GM21737 (cell line): Measurements from ENCODE around the gene TIMM8B.
"Not testable (repeated sequence)": the region's sequence is repeated elsewhere in the genome, so short reads cannot be mapped to it uniquely, and the experiment has no call there.

Source experiments
- ATAC-seq: cut with Tn5 transposase; IDR thresholded peaks from one replicate; pipeline ENCODE4 v1.9.1; 2021; ENCODE audit warnings: mild to moderate bottlenecking, moderate library complexity; ENCODE audit not compliant: unreplicated experiment

The TIMM8B gene

GRCh38 chr11:112082729-112083128 is 3.8 kb downstream of the TIMM8B start:
- no peak for ATAC-seq

GRCh38 chr11:112073941-112074811 is 12.4 kb downstream of the TIMM8B start, which contains the start of the genes NKAPD1 and PIH1D2:
TSS of gene NKAPD1 (plus strand) at chr11:112074299. CDS start at chr11:112075575, 1,276 bp downstream.
TSS of gene PIH1D2 (minus strand) at chr11:112074017. CDS start at chr11:112073174, 843 bp downstream.
- ATAC-seq: peak; percentile 74

- ATAC-seq: no peak
Measured at GRCh38 chr11:112062923-112063322, 23.6 kb downstream of the TIMM8B start.

- ATAC-seq: no peak
Measured at GRCh38 chr11:112058103-112058502, 28.5 kb downstream of the TIMM8B start.

GRCh38 chr11:112057170-112057569 is 29.4 kb downstream of the TIMM8B start:
- ATAC-seq: no peak

- ATAC-seq: no peak
Measured at GRCh38 chr11:112051768-112052167, 34.8 kb downstream of the TIMM8B start.

GRCh38 chr11:112050721-112051120 is 35.8 kb downstream of the TIMM8B start:
- no peak for ATAC-seq

- no peak for ATAC-seq
Measured at GRCh38 chr11:112049777-112050176, 36.8 kb downstream of the TIMM8B start.

- not testable (repeated sequence) for ATAC-seq
Measured at GRCh38 chr11:112048256-112048655, 38.3 kb downstream of the TIMM8B start.

GRCh38 chr11:112046647-112047046 is 39.9 kb downstream of the TIMM8B start:
- not testable (repeated sequence) for ATAC-seq

- no peak for ATAC-seq
Measured at GRCh38 chr11:112044961-112045360, 41.6 kb downstream of the TIMM8B start.

- ATAC-seq: no peak
Measured at GRCh38 chr11:112042961-112043304, 43.6 kb downstream of the TIMM8B start.

- no peak for ATAC-seq
Measured at GRCh38 chr11:112042161-112042960, 44.2 kb downstream of the TIMM8B start.

GRCh38 chr11:112037527-112037926 is 49.0 kb downstream of the TIMM8B start:
- ATAC-seq: no peak
